PC-3 (cell line): ENCODE data around the gene ZNF595. TPM values are rescaled to one million over a fixed set of nuclear protein-coding genes. Genes with fewer than 3 reads are reported as not detected.

Source experiments
- ATAC-seq: fragments of 200-7000 bp; cut with Tn5 transposase; 2 replicates; pipeline ENCODE4 v1.9.1; 2020; ENCODE audit warnings: mild to moderate bottlenecking, moderate library complexity
- BruUV-seq: library from RNA; stranded (reverse); fragments of 400-500 nt; replicated peaks from 2 replicates; lab custom pipeline; 2021; lab: Mats Ljungman, UMichigan
- CTCF ChIA-PET: fragments of 300-600 bp; sonication (Branson Sonifier 250); formaldehyde crosslinking; loops from one replicate; lab custom pipeline; 2022; ENCODE audit warnings: antibody characterized with exemption; lab: Charles Lee
- POLR2A ChIA-PET: fragments of 300-600 bp; sonication (Branson Sonifier 250); formaldehyde crosslinking; loops from one replicate; lab custom pipeline; 2022; ENCODE audit warnings: antibody characterized with exemption; ENCODE audit not compliant: unreplicated experiment; lab: Charles Lee
- DNase-seq: peaks from one replicate; pipeline ENCODE4 v3.0.0-alpha.2; 2015
- H2AFZ ChIP-seq: fragments of 300-600 bp; sonication (generic); 2 replicates; pipeline ENCODE4 v1.6.0; 2016; ENCODE audit warnings: antibody characterized with exemption, low read length
- H3F3A ChIP-seq: fragments of 300-600 bp; sonication (generic); one replicate; pipeline ENCODE4 v1.6.0; 2017; ENCODE audit warnings: antibody characterized with exemption, low read length, control low read depth, mild to moderate bottlenecking; ENCODE audit not compliant: unreplicated experiment
- H3K27ac ChIP-seq: fragments of 300-600 bp; sonication (generic); 2 replicates; pipeline ENCODE4 v1.5.1; 2016; ENCODE audit warnings: mild to moderate bottlenecking, low read length
- H3K27me3 ChIP-seq: fragments of 300-600 bp; sonication (generic); 2 replicates; pipeline ENCODE4 v1.6.1; 2016; ENCODE audit warnings: low read length, mixed read lengths
- H3K36me3 ChIP-seq: fragments of 300-600 bp; sonication (generic); 2 replicates; pipeline ENCODE4 v1.6.1; 2016; ENCODE audit warnings: low read depth, mixed run types, low read length, mixed read lengths
- H3K4me1 ChIP-seq: fragments of 300-600 bp; sonication (generic); 2 replicates; pipeline ENCODE4 v1.5.1; 2016; ENCODE audit warnings: low read length; ENCODE audit not compliant: insufficient read depth
- H3K4me2 ChIP-seq: fragments of 300-600 bp; sonication (generic); 2 replicates; pipeline ENCODE4 v1.6.0; 2016; ENCODE audit warnings: low read length
- H3K4me3 ChIP-seq: fragments of 300-600 bp; sonication (generic); 2 replicates; pipeline ENCODE4 v1.5.1; 2016; ENCODE audit warnings: mild to moderate bottlenecking, low read length, mixed read lengths
- H3K79me2 ChIP-seq: fragments of 300-600 bp; sonication (generic); 2 replicates; pipeline ENCODE4 v1.6.1; 2017; ENCODE audit warnings: low read length, mixed read lengths
- H3K9ac ChIP-seq: fragments of 300-600 bp; sonication (generic); 2 replicates; pipeline ENCODE4 v1.6.0; 2016; ENCODE audit warnings: mild to moderate bottlenecking, low read length
- H3K9me2 ChIP-seq: fragments of 300-600 bp; sonication (generic); replicated peaks from 2 replicates; pipeline ENCODE4 v1.6.1; 2016; ENCODE audit warnings: mixed run types, low read length, mixed read lengths
- H3K9me3 ChIP-seq: fragments of 300-600 bp; sonication (generic); 2 replicates; pipeline ENCODE4 v1.6.1; 2016; ENCODE audit warnings: low read length, mixed read lengths
- H4K20me1 ChIP-seq: fragments of 300-600 bp; sonication (generic); 2 replicates; pipeline ENCODE4 v1.6.1; 2016; ENCODE audit warnings: low read length, mixed read lengths
- CTCF ChIP-seq: fragments of 300-600 bp; sonication (generic); conservative IDR thresholded peaks from 2 replicates; pipeline ENCODE4 v1.5.1; 2017; ENCODE audit warnings: antibody characterized with exemption, low read depth, mild to moderate bottlenecking, low read length
- EZH2 ChIP-seq: fragments of 300-600 bp; sonication (generic); IDR thresholded peaks from one replicate; pipeline ENCODE4 v1.6.1; 2017; ENCODE audit warnings: antibody characterized with exemption, mild to moderate bottlenecking, low read length; ENCODE audit not compliant: unreplicated experiment
- EZH2phosphoT487 ChIP-seq: fragments of 300-600 bp; sonication (generic); IDR thresholded peaks from 2 replicates; pipeline ENCODE4 v1.6.1; 2018; ENCODE audit warnings: mild to moderate bottlenecking, antibody characterized with exemption, low read length, borderline replicate concordance
- intact Hi-C: fragments of 100-400 bp; cut with micrococcal nuclease; formaldehyde crosslinking; loops from 2 replicates; pipeline ENCODE4 v1.9.0; 2023
- total RNA-seq: library from RNA; depleted of rRNA; stranded (reverse); fragments of >200 nt; gene quantifications from 2 replicates; pipeline ENCODE4 v1.2.3, GENCODE V29; 2014

ZNF595 gene
- total RNA-seq, 1 experiment from 2014 or later: 7.4 TPM

GRCh38 chr4:99863-100262 lies 46.7 kb downstream of the ZNF595 start:
- no peaks in the 10 kb centered on the region for H3K36me3 ChIP-seq
- no peak overlapping the region for H2AFZ ChIP-seq
- H3K4me2 ChIP-seq: no peak overlapping the region
- H3K9me2 ChIP-seq: no peaks in the 10 kb centered on the region
- no peak for TF ChIP-seq EZH2
- TF ChIP-seq EZH2phosphoT487: no peak
- no peak for TF ChIP-seq CTCF
- no peak overlapping the region for H3K27ac ChIP-seq
- H3K9ac ChIP-seq: no peak overlapping the region
- no peak for ATAC-seq
- no TSS peak for BruUV-seq
- no peaks in the 10 kb centered on the region for H3K79me2 ChIP-seq
- H4K20me1 ChIP-seq: no peaks in the 10 kb centered on the region
- H3K4me3 ChIP-seq: no peak overlapping the region
- ChIA-PET CTCF (no interaction called here), POLR2A (no interaction called here)
- H3F3A ChIP-seq: no peaks in the 10 kb centered on the region
- H3K27me3 ChIP-seq: no peaks in the 10 kb centered on the region
- peaks cover 7% of the 10 kb centered on the region for H3K9me3 ChIP-seq
- no peak for DNase-seq
- intact Hi-C loops: no loop called here
- H3K4me1 ChIP-seq: no peaks in the 10 kb centered on the region

- Histone ChIP-seq H4K20me1 (no peaks in the 10 kb centered on the region), H3K9me2 (no peaks in the 10 kb centered on the region), H3K9ac (no peak overlapping the region), H3K79me2 (no peaks in the 10 kb centered on the region), H3F3A (no peaks in the 10 kb centered on the region), H3K27me3 (no peaks in the 10 kb centered on the region), H2AFZ (no peak overlapping the region), H3K27ac (no peak overlapping the region), H3K36me3 (no peaks in the 10 kb centered on the region), H3K9me3 (no peaks in the 10 kb centered on the region), H3K4me3 (no peak overlapping the region), H3K4me2 (no peak overlapping the region), H3K4me1 (no peaks in the 10 kb centered on the region)
- TF ChIP-seq EZH2 (no peak), EZH2phosphoT487 (no peak), CTCF (no peak)
- DNase-seq: no peak
- no peak for ATAC-seq
- BruUV-seq: no TSS peak
- ChIA-PET CTCF (no interaction called here), POLR2A (no interaction called here)
- intact Hi-C loops: no loop called here
These were observed 53.9 kb downstream of the ZNF595 start for GRCh38 chr4:107083-107443.

- Histone ChIP-seq H3K36me3 (no peaks in the 10 kb centered on the region), H3K27ac (no peak overlapping the region), H3K4me1 (no peaks in the 10 kb centered on the region), H4K20me1 (no peaks in the 10 kb centered on the region), H3K9me2 (no peaks in the 10 kb centered on the region), H3K27me3 (no peaks in the 10 kb centered on the region), H3K4me2 (no peak overlapping the region), H3K79me2 (no peaks in the 10 kb centered on the region), H3K9ac (no peak overlapping the region), H3K4me3 (no peak overlapping the region), H2AFZ (no peak overlapping the region), H3K9me3 (no peaks in the 10 kb centered on the region), H3F3A (no peaks in the 10 kb centered on the region)
- no peak for DNase-seq
- intact Hi-C loops: no loop called here
- POLR2A ChIA-PET: no interaction called here
- CTCF ChIA-PET: no interaction called here
- BruUV-seq: no TSS peak
- TF ChIP-seq EZH2phosphoT487 (no peak), EZH2 (no peak), CTCF (no peak)
- ATAC-seq: no peak
These were observed 54.6 kb downstream of the ZNF595 start for GRCh38 chr4:107444-108429.
